Measurements from ENCODE around the gene NR4A2.

DNA sequence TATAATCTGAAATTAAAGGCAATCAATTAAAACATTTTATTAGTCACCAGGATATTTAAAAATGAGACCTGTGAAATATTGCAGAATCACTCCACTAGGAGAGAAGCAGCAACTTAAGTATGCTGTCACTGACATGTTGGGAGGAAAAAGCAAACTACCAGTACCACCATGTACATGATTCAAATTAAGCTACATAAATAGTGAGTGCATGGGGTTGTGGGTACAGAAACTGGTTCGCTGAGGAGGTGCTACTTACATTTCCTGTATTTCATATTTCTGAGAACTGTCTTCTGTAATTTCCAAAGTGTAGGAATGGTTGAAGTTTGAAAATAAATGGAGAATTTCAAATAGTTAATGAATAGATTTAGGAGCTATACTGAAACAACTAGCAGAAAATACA is 7.9 kb upstream of the NR4A2 start:
- TF ChIP-seq POLR2AphosphoS5 (IDR thresholded peaks at IDR 0.05; ENCODE audit: insufficient read depth, low read depth, low read length) (no peak), EZH2 (IDR thresholded peaks at IDR 0.05; ENCODE audit: borderline replicate concordance, low read depth, low read length, severe bottlenecking) (no peak), POLR2A (IDR thresholded peaks at IDR 0.05; ENCODE audit: low read depth, low read length) (no peak), FOS (IDR thresholded peaks at IDR 0.05; ENCODE audit: borderline replicate concordance, insufficient read depth, low read length) (no peak), JUN (IDR thresholded peaks at IDR 0.05; ENCODE audit: borderline replicate concordance, insufficient read depth, insufficient read length, low read depth) (no peak), MYC (IDR thresholded peaks at IDR 0.05; ENCODE audit: low read depth, low read length) (no peak), GATA2 (IDR thresholded peaks at IDR 0.05; ENCODE audit: insufficient read depth, insufficient read length, low read depth, low read length) (no peak)
- TF ChIP-seq, protein P1, sequence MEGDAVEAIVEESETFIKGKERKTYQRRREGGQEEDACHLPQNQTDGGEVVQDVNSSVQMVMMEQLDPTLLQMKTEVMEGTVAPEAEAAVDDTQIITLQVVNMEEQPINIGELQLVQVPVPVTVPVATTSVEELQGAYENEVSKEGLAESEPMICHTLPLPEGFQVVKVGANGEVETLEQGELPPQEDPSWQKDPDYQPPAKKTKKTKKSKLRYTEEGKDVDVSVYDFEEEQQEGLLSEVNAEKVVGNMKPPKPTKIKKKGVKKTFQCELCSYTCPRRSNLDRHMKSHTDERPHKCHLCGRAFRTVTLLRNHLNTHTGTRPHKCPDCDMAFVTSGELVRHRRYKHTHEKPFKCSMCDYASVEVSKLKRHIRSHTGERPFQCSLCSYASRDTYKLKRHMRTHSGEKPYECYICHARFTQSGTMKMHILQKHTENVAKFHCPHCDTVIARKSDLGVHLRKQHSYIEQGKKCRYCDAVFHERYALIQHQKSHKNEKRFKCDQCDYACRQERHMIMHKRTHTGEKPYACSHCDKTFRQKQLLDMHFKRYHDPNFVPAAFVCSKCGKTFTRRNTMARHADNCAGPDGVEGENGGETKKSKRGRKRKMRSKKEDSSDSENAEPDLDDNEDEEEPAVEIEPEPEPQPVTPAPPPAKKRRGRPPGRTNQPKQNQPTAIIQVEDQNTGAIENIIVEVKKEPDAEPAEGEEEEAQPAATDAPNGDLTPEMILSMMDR (IDR thresholded peaks at IDR 0.05; ENCODE audit: extremely low read depth in 1 of 2, insufficient read depth in 1 of 2, low read depth in 1 of 2, low read length in 2 of 2) = no peak
- TF ChIP-seq, protein P2, sequence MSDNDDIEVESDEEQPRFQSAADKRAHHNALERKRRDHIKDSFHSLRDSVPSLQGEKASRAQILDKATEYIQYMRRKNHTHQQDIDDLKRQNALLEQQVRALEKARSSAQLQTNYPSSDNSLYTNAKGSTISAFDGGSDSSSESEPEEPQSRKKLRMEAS (IDR thresholded peaks at IDR 0.05; ENCODE audit: insufficient read depth, insufficient read length) = no peak

Data from endothelial cell of umbilical vein (primary cell).